ENCODE results near the gene ZBTB20.

Gene ZBTB20

DNA sequence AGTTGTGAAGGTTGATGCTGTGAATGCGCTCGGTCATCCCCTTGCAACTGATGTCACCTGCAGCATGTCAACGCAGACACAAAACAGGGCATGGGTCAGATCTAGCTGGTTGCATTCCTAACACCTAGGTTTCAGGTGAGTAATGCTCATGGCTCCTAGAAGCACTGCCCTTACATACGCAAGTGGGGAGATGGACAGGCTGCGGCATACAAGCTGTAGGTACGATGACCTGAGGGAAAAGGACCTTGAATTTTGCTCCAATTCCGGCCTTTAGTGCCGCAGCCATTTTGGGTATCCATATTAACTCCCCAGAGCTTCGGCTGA, 795.3 kb downstream of the ZBTB20 start:
- DNase-seq: no peak

DNA sequence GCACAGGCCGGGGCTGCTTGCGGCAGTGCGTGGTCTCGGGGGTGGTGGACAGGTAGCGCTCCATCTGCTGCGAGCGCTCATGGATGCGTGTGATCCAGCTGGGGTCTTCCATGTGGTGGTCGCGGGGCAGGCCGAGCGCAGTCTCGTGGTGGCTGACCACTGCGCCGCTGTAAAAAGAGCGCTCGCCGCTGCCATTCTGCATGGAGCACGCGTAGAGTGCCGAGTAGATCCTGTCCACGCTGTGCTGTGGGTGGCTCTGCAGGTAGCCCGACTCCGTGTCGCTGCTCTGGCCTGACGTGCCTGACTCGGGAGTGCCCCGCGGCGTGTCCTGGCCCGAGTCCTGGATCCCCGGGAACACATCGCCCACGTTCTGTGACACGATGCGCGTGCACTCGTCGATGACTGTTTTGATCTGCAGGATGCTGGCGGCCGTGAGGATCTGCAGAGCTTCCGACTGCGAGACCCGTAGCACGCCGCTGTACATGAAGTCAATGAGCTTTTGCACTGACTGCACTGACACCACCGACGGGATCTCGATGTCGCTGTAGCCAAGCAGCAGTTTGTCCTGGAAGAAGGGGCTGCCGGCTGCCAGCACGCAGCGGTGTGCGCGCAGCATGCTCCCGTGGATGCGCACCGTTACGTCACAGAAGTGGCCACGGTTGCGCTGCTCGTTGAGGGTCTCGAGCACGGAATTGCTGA, 795.8 kb downstream of the ZBTB20 start:
- no peak for DNase-seq

- no peak for DNase-seq
These were observed 796.4 kb downstream of the ZBTB20 start for GRCh38 chr3:114350690-114351089.

DNA sequence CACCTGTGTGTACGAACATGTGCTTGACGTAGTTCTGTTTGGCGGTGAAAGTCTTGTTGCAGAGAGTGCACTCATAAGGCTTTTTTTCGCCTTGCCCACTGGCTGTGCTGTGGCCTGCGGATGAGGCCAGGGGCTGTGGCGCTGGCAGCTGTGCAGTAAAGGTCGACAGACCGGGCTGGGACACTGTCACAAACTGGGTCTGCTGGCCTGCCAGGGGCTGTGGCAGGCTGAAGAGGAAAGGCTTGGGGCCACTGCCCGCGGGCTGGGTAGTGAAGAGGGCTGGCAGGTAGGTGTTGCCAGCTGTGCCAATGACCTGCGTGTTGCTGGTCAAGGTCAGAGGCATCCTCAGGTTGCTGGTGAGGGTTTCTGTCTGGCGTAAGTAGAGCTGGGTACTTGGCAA, 796.8 kb downstream of the ZBTB20 start:
- DNase-seq: no peak

- no peak for DNase-seq
These were observed 802.6 kb downstream of the ZBTB20 start for GRCh38 chr3:114344492-114344891.

DNA sequence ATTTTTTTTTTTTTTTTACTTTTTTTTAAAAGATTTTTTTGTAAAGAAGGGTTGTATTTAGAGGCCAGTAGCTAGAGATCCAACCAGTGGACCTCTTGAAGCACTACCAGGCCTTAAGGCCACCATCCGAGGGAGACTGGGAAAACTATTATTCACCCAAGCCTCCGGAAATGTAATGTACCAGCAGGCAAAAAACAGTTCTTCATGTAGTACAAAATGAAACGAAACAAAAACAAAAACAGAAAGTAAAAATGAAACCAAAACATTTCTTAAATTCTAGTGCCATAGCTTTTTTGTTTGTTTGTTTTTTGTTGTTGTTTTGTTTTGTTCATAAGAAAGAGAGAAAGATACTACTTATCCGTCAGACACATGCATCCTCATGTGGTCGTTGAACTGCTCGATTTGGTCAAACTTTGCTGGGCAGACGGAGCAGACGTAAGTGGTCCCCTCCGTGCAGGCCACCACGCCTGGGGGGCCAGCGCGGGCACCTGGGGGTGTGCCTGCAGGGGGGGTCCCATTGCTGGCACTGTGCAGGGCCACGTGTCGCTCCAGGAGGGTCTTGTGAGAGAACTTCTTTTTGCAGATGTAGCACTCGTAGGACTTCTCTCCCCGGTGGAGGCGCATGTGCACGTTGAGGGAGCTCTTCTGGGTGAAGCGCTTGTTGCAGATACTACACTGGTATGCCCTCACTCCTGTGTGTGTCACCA, 808.3 kb downstream of the ZBTB20 start:
- DNase-seq: peak in 1 of 5 donors; percentile 44

DNA sequence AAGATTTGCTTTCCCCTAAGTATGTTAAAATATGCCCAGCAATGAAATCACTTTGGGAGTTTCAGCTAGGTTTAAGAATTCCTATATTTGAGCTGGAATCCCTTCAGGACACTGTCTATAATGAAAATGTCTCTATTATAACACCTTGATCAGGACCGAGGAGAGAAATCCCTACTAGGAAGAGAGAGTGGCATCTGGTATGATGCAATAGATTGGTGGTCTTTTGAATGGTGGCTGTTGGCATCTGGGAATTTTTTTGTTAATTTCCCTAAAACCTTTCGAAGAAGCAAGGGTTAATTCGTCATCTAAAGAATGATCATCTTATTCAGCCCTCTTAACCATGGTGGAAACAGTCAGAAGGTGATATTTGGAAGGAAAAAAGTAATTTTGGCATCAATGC, 810.2 kb downstream of the ZBTB20 start:
- no peak for DNase-seq

DNA sequence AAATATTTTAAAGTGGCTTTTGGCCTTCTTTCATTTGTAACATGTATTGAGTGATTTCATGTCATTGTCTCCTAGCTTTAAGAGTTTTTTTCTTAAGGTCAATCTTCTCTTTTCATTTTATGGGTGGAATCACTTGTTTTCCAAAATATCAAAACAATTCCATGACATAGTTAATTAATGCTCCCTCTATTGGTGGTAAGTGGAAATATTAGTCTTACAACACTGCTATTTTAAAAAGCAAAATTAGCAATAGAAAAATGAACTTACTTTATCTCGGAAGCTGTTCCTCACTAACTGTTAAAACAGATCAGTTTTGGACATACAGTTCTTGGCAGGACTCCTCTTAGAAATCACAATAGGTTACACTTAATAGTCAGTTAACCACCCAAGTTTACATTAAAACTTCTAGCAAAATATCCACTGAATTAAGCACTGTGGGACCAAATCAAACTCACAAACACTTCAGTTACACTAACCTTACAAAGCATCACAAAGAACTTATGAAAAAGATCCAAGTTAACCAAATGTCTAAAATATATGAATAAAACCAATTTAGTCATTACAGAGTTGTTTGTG, 810.9 kb downstream of the ZBTB20 start:
- DNase-seq: no peak

DNA sequence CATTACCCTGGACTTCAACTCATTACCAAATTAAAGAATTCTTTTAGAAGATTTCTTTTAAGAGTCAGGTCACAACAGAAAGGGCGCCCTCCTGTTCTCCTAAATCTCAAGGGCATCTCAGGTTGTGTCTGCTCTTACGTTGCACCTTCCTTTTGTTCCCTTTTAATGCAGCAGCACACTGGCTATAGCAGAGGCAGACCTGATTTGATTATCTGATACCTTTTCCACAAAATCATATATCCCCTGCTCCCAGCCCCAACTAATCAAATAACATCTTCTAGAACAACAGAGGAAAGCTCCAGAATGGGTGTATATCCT, 813.2 kb downstream of the ZBTB20 start:
- no peak for DNase-seq

GRCh38 chr3:114333180-114333922, 813.7 kb downstream of the ZBTB20 start:
- DNase-seq: peak in 1 of 5 donors; percentile 24

GRCh38 chr3:114332342-114333179, 814.5 kb downstream of the ZBTB20 start:
- DNase-seq: peak in 1 of 5 donors; percentile 57

- peak in 1 of 5 donors; percentile 52 for DNase-seq
These were observed 815.4 kb downstream of the ZBTB20 start for GRCh38 chr3:114331710-114332109.

- no peak for DNase-seq
These were observed 816.1 kb downstream of the ZBTB20 start for GRCh38 chr3:114331007-114331406.

DNA sequence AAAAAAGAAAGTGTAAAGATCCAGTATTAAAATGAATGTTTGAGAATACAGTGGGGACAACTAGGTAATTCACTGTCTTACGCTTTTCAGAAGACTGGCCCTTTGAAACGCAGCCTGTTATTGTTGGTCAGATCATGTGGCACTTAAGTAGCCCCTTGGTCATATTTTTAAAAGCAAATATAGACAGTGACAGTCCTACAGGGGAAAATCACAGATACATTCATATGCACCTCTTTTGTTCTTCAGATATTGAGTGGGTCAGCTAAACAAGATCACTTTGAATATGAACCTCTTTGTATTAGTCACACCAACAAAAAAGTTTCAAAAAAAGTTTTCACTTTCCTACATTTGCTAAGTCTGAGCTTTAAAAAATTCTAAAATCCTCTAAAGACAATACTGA, 817.3 kb downstream of the ZBTB20 start:
- peak in 1 of 5 donors; percentile 33 for DNase-seq

- peak in 1 of 5 donors; percentile 31 for DNase-seq
These were observed 818.7 kb downstream of the ZBTB20 start for GRCh38 chr3:114328345-114328744.

- DNase-seq: peak in 1 of 5 donors; percentile 40
These were observed 819.4 kb downstream of the ZBTB20 start for GRCh38 chr3:114327665-114328064.

GRCh38 chr3:114323546-114324254, 823.4 kb downstream of the ZBTB20 start:
- DNase-seq: peak in 1 of 5 donors; percentile 38

DNA sequence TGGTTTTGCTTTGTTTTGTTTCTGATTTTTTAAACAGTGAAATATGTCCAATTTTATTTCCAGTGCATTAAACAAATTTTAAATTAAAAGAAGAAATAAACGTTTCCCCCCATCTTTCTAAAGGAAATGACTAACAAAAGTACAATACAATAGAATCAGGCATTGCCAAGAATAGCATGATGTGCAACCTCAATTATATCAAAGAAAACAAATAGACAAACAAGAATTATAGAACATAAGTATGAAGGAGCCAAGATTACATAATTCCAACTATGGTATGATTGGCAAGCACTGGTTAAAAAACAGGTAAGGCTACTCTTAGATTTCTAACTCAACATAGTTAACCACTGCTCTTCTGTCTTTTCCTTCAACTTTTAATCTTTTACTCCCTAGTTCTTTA, 826.8 kb downstream of the ZBTB20 start:
- DNase-seq: no peak

DNA sequence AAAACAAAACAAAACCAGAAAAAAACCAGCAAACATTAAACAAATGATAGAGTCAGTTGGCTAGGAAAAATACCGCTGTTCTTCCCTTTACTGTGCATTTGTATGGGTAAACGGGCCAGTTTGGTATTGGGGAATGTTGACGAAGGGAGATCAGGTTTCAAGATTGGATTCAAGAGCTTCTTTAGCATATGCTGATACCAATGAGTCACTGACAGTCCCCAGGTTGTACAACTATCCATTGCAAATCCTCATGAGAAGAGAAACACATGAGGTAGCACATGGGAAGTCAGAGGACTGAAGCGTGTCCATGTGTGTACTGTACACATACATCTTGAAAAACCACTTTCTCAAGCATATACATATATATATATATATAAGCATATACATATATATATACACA, 827.6 kb downstream of the ZBTB20 start:
- DNase-seq: no peak

- DNase-seq: no peak
These were observed 828.8 kb downstream of the ZBTB20 start for GRCh38 chr3:114318295-114318694.

DNA sequence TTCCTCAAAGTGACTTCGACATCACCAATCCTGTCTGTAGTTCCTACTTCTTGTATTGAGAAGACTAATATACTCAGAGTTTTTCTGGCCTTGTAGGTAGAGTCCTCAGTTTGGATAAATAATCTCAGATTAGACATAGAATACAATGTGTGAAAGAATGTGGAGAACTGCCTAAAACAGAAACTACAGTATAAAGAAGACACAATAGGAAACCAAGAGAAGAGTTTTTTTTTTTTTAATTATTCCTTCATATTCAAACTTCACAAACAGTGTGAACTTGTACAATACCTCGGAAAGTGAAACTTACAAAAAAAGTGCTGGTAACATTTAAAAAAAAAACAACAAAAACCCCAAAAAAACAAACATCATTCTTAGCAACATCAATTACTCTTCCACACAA, 832.8 kb downstream of the ZBTB20 start:
- DNase-seq: no peak

DNA sequence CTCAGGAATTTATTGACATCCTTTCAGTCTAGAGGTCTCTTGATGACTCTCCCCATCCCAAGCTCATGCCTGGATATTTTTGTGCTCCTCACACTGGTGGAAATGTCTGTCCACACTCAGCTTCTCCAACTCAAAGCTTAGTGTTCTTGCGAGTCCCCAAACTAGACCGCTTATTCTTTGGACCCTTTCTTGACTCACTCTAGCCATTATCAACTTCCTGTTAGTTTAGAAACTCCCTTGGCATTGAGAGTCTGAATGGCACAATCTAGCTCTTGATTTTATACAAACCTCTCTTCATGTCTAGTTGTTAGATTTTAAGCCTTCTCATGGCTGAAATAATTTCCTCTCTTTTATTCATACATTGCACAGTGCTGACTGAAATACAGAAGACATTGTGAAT, 833.7 kb downstream of the ZBTB20 start:
- peak in 1 of 5 donors; percentile 46 for DNase-seq
